Parathyroid adenoma (tissue), 2 donors: ENCODE data around the gene KCNQ1.

Experiments
- H2AFZ ChIP-seq: fragments of 300-600 bp; sonication (generic); one replicate; pipeline ENCODE4 v1.7.0; 2017; ENCODE audit warnings: antibody characterized with exemption, mild to moderate bottlenecking
- H3K27ac ChIP-seq: fragments of 300-600 bp; sonication (generic); one replicate; pipeline ENCODE4 v1.7.0; 2017
- H3K27me3 ChIP-seq: fragments of 300-600 bp; sonication (generic); one replicate; pipeline ENCODE4 v1.7.0; 2017; ENCODE audit warnings: low read length; ENCODE audit not compliant: control insufficient read depth, insufficient read depth
- H3K36me3 ChIP-seq: fragments of 300-600 bp; sonication (generic); one replicate; pipeline ENCODE4 v1.7.0; 2017; ENCODE audit warnings: low read length; ENCODE audit not compliant: control insufficient read depth, insufficient read depth
- H3K4me1 ChIP-seq: fragments of 300-600 bp; sonication (generic); one replicate; pipeline ENCODE4 v1.7.0; 2017; ENCODE audit warnings: control low read depth
- H3K4me2 ChIP-seq: fragments of 300-600 bp; sonication (generic); one replicate; pipeline ENCODE4 v1.7.0; 2017; ENCODE audit warnings: low read length
- H3K4me3 ChIP-seq: fragments of 300-600 bp; sonication (generic); one replicate; pipeline ENCODE4 v1.7.0; 2017; ENCODE audit warnings: low read depth, low read length
- H3K79me2 ChIP-seq: fragments of 300-600 bp; sonication (generic); one replicate; pipeline ENCODE4 v1.7.0; 2017; ENCODE audit warnings: control low read depth
- H3K9ac ChIP-seq: fragments of 300-600 bp; sonication (generic); one replicate; pipeline ENCODE4 v1.7.0; 2017; ENCODE audit warnings: mild to moderate bottlenecking
- H3K9me3 ChIP-seq: fragments of 300-600 bp; sonication (generic); one replicate; pipeline ENCODE4 v1.7.0; 2017; ENCODE audit warnings: low read length; ENCODE audit not compliant: control insufficient read depth
- CTCF ChIP-seq: fragments of 300-600 bp; sonication (generic); IDR thresholded peaks from one replicate; pipeline ENCODE4 v1.7.0; 2017; ENCODE audit warnings: antibody characterized with exemption, mild to moderate bottlenecking
- donor health status: primary hyperparathyroidism.

KCNQ1 gene

GRCh38 chr11:2889362-2890273 is 444.8 kb downstream of the KCNQ1 start:
- H3K9me3 ChIP-seq = no peaks in the 10 kb centered on the region
- no peak overlapping the region for H3K9ac ChIP-seq
- H2AFZ ChIP-seq = no peak overlapping the region
- H3K4me1 ChIP-seq = no peaks in the 10 kb centered on the region
- no peak overlapping the region for H3K4me2 ChIP-seq
- no peak for TF ChIP-seq CTCF
- no peak overlapping the region for H3K27ac ChIP-seq
- no peaks in the 10 kb centered on the region for H3K79me2 ChIP-seq
- no peak overlapping the region for H3K4me3 ChIP-seq
- H3K36me3 ChIP-seq = no peaks in the 10 kb centered on the region
- no peaks in the 10 kb centered on the region for H3K27me3 ChIP-seq

- H3K4me2 ChIP-seq = no peak overlapping the region
- no peak for TF ChIP-seq CTCF
- H3K27ac ChIP-seq = no peak overlapping the region
- H3K79me2 ChIP-seq = no peaks in the 10 kb centered on the region
- no peak overlapping the region for H3K9ac ChIP-seq
- no peak overlapping the region for H3K4me3 ChIP-seq
- H3K4me1 ChIP-seq = no peaks in the 10 kb centered on the region
- no peaks in the 10 kb centered on the region for H3K36me3 ChIP-seq
- H3K9me3 ChIP-seq = no peaks in the 10 kb centered on the region
- H2AFZ ChIP-seq = peak overlapping the region; percentile 42
- no peaks in the 10 kb centered on the region for H3K27me3 ChIP-seq
Observed at GRCh38 chr11:2890466-2891294, 445.9 kb downstream of the KCNQ1 start.

GRCh38 chr11:2891326-2892214 is 446.8 kb downstream of the KCNQ1 start:
- H3K36me3 ChIP-seq = no peaks in the 10 kb centered on the region
- peak overlapping the region; percentile 69 for H2AFZ ChIP-seq
- no peaks in the 10 kb centered on the region for H3K79me2 ChIP-seq
- no peaks in the 10 kb centered on the region for H3K9me3 ChIP-seq
- peak overlapping the region; percentile 61 for H3K4me2 ChIP-seq
- no peak overlapping the region for H3K27ac ChIP-seq
- no peaks in the 10 kb centered on the region for H3K4me1 ChIP-seq
- H3K9ac ChIP-seq = no peak overlapping the region
- H3K27me3 ChIP-seq = no peaks in the 10 kb centered on the region
- no peak overlapping the region for H3K4me3 ChIP-seq
- TF ChIP-seq CTCF = no peak

GRCh38 chr11:2892215-2892966 is 447.6 kb downstream of the KCNQ1 start:
- Histone ChIP-seq H3K79me2 (no peaks in the 10 kb centered on the region), H3K9me3 (no peaks in the 10 kb centered on the region), H3K4me3 (no peak overlapping the region), H3K36me3 (no peaks in the 10 kb centered on the region), H3K27me3 (no peaks in the 10 kb centered on the region), H2AFZ (peak overlapping the region; percentile 69), H3K4me2 (peak overlapping the region; percentile 61), H3K27ac (no peak overlapping the region), H3K4me1 (no peaks in the 10 kb centered on the region), H3K9ac (no peak overlapping the region)
- peak; percentile 63 for TF ChIP-seq CTCF
